ENCODE results near the gene PAQR6.
A peak's percentile ranks its signal among the peaks of the same experiment; 100 is the strongest.

The PAQR6 gene

DNA sequence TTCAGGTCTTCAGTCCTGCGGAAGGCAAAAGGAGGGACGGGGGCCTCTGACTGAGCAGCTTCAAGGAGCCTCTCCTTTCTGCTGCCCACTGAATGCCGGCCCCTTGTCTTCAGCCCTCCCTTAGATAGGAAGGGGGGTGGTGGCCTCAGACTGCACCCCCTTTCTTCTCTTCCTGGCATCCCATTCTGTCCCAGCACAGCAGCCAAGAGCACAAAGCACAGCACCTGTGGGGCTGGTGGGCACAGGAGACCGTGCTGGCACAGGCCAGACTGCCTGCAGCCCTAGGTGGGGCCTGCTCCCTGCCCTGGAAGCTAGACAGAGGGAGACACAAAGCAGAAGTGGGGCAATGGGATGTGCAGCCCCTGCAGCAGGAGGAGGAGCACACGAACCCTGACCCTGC, 1.7 kb upstream of the PAQR6 start:
- no peak overlapping the region for H3K9ac ChIP-seq (ENCODE audit: low read length in 5 of 5)
- H3K27me3 ChIP-seq (ENCODE audit: control insufficient read depth in 5 of 5, insufficient read depth in 4 of 5, low read length in 5 of 5), result peaks cover 8 to 24% (median 20%) of the 10 kb centered on the region in 5 donors
- no peak overlapping the region for H3K27ac ChIP-seq (ENCODE audit: low read depth, low read length)
- peaks cover 0 to 58% (median 54%) of the 10 kb centered on the region in 5 donors for H3K36me3 ChIP-seq (ENCODE audit: control insufficient read depth in 5 of 5, insufficient read depth in 5 of 5, low read length in 5 of 5)
- H3K4me1 ChIP-seq (ENCODE audit: control insufficient read depth in 5 of 5, insufficient read depth in 5 of 5, low read length in 5 of 5), result peaks cover 6 to 47% (median 39%) of the 10 kb centered on the region in 5 donors
- H3K9me3 ChIP-seq (ENCODE audit: control insufficient read depth in 5 of 5, low read length in 5 of 5), result no peaks in the 10 kb centered on the region
- no peak overlapping the region for H3K4me3 ChIP-seq (ENCODE audit: low read depth in 1 of 5, low read length in 5 of 5)

DNA sequence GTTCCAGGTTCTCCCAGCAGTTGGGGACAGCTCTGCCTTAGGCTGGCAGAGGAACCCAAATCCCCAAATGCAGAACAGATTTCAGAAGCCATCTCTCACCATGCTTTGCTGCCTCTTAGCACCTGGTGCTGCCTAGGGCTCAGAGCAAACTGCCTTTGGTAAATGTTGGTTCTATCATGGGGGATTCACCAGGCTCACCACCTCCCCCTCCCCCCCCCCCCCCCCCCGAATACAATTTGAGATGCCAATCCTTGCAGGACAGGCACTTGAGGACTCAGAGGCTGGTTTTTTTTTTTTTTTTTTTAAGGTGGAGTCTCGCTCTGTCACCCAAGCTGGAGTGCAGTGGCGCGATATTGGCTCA, 447 bp upstream of the PAQR6 start:
- Histone ChIP-seq H3K4me1 (ENCODE audit: control insufficient read depth in 5 of 5, insufficient read depth in 5 of 5, low read length in 5 of 5) (peaks cover 6 to 47% (median 39%) of the 10 kb centered on the region in 5 donors), H3K4me3 (ENCODE audit: low read depth in 1 of 5, low read length in 5 of 5) (no peak overlapping the region), H3K9me3 (ENCODE audit: control insufficient read depth in 5 of 5, low read length in 5 of 5) (no peaks in the 10 kb centered on the region), H3K27ac (ENCODE audit: low read depth, low read length) (no peak overlapping the region), H3K9ac (ENCODE audit: low read length in 5 of 5) (no peak overlapping the region), H3K36me3 (ENCODE audit: control insufficient read depth in 5 of 5, insufficient read depth in 5 of 5, low read length in 5 of 5) (peaks cover 0 to 51% (median 42%) of the 10 kb centered on the region in 5 donors), H3K27me3 (ENCODE audit: control insufficient read depth in 5 of 5, insufficient read depth in 4 of 5, low read length in 5 of 5) (peaks cover 8 to 24% (median 21%) of the 10 kb centered on the region in 5 donors)

DNA sequence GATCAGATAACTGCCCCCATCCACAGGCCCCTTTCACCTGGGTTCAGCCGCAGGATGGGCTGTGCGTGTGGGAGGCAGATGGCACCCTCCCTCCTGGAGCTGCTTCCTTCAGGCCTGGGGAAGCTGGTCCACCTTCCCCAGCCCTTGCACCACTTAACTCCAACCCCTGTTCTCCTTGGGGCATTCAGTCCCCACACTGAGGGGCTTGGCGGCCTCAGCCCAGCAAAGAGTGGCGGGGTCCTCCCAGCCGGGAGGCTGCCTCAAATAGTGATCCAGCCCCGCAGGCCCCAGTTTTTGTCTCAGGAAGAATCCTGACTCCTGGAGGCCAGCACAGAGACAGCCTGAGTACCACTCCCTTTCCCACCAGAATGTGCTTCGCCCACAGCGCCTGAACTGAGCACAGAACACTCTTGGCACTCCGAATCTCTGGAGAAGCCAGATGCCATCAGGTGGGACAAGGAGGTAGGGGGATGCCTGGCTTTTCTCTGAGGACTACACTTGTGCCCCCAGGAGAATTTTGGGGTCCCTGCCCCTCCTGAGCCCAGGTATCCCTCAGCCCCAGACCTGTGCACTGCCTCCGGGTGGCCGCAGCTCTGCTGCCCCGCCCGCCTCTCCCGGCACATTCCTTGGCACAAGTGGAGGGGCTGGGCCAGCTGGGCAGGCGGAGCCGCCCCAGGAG, 936 bp downstream of the PAQR6 start:
- peaks cover 0 to 49% (median 30%) of the 10 kb centered on the region in 5 donors for H3K36me3 ChIP-seq (ENCODE audit: control insufficient read depth in 5 of 5, insufficient read depth in 5 of 5, low read length in 5 of 5)
- no peaks in the 10 kb centered on the region for H3K9me3 ChIP-seq (ENCODE audit: control insufficient read depth in 5 of 5, low read length in 5 of 5)
- H3K27me3 ChIP-seq (ENCODE audit: control insufficient read depth in 5 of 5, insufficient read depth in 4 of 5, low read length in 5 of 5), result peaks cover 8 to 24% (median 21%) of the 10 kb centered on the region in 5 donors
- H3K4me1 ChIP-seq (ENCODE audit: control insufficient read depth in 5 of 5, insufficient read depth in 5 of 5, low read length in 5 of 5), result peaks cover 2 to 42% (median 33%) of the 10 kb centered on the region in 5 donors
- H3K27ac ChIP-seq (ENCODE audit: low read depth, low read length), result no peak overlapping the region
- H3K4me3 ChIP-seq (ENCODE audit: low read depth in 1 of 5, low read length in 5 of 5), result no peak overlapping the region
- H3K9ac ChIP-seq (ENCODE audit: low read length in 5 of 5), result no peak overlapping the region

DNA sequence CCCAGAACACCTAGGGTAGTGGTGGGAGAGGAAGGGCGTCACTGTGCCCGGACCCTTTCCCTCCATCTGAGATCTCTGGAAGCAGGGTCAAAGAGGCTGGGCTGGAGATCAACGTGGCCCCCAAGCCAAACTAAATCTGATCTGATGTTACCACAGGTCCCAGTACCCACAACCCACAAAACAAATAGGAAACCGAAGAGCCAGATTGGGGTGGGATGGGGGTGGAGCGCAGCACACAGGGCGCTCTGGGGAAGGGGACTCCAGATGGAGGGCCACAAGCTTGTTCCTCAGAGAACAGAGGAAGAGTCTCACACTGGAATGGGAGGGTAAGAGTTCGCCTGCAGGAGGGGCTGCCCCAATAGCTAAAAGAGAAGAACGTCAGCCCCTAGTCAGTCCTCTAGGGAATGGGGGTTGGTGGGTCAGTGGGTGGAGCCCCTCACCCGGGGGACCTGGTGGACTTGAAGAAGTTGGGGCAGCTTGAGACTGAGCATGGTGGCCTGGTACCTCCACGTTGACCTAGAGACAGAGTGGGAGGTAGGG, 1.5 kb downstream of the PAQR6 start:
- H3K27me3 ChIP-seq (ENCODE audit: control insufficient read depth in 5 of 5, insufficient read depth in 4 of 5, low read length in 5 of 5), result peaks cover 8 to 24% (median 21%) of the 10 kb centered on the region in 5 donors
- peak overlapping the region in 2 of 5 donors; percentile 41 to 52 for H3K4me3 ChIP-seq (ENCODE audit: low read depth in 1 of 5, low read length in 5 of 5)
- H3K4me1 ChIP-seq (ENCODE audit: control insufficient read depth in 5 of 5, insufficient read depth in 5 of 5, low read length in 5 of 5), result peaks cover 2 to 37% (median 30%) of the 10 kb centered on the region in 5 donors

DNA sequence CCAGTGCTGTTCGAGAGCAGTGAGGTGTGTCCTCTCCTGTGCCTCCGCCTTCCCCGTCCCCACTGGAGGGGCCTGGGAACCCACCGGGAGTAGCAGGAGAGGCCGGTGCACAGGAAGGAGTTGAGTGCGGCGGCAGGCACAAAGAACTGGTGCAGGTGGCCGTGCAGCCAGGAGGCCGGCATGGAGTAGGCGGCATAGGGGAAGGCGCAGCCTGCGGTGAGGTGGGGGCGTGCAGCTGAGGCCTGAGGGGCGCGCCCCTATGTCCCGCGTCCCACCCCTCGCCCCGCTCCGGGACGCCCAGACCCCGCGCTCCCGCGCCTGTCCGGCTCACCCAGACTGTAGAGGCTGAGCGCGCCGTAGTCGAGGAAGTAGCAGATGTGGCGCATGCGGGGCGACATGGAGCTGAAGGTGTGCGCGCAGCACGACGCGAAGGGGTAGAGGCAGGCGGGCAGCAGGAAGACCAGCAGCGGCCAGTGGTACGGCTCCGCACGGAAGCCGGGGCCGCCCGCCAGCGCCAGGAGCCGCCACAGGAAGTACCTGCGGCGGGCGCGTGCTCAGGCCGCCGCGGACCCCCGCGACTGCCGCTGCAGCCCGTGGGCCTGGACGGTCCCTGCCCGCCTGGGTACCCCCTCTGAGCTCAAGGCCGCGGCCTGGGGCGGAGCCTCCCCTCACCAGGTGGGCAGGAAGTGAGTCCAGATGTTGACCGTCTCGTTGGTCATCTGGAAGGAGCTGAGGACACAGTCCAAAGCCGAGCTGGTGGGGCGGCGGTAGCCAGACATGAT, 2.2 kb downstream of the PAQR6 start:
- Histone ChIP-seq H3K9me3 (ENCODE audit: control insufficient read depth in 5 of 5, low read length in 5 of 5) (no peaks in the 10 kb centered on the region), H3K4me3 (ENCODE audit: low read depth in 1 of 5, low read length in 5 of 5) (peak overlapping the region in 2 of 5 donors; percentile 41 to 52), H3K4me1 (ENCODE audit: control insufficient read depth in 5 of 5, insufficient read depth in 5 of 5, low read length in 5 of 5) (peaks cover 2 to 32% (median 29%) of the 10 kb centered on the region in 5 donors), H3K27ac (ENCODE audit: low read depth, low read length) (no peak overlapping the region), H3K27me3 (ENCODE audit: control insufficient read depth in 5 of 5, insufficient read depth in 4 of 5, low read length in 5 of 5) (peaks cover 8 to 24% (median 21%) of the 10 kb centered on the region in 5 donors), H3K36me3 (ENCODE audit: control insufficient read depth in 5 of 5, insufficient read depth in 5 of 5, low read length in 5 of 5) (peaks cover 0 to 47% (median 26%) of the 10 kb centered on the region in 5 donors), H3K9ac (ENCODE audit: low read length in 5 of 5) (peak overlapping the region in 1 of 5 donors; percentile 29)

More for the DNA sequence above, 1.5 kb downstream of the PAQR6 start:
- Histone ChIP-seq H3K27ac (ENCODE audit: low read depth, low read length) (no peak overlapping the region), H3K9me3 (ENCODE audit: control insufficient read depth in 5 of 5, low read length in 5 of 5) (no peaks in the 10 kb centered on the region), H3K36me3 (ENCODE audit: control insufficient read depth in 5 of 5, insufficient read depth in 5 of 5, low read length in 5 of 5) (peaks cover 0 to 47% (median 26%) of the 10 kb centered on the region in 5 donors), H3K9ac (ENCODE audit: low read length in 5 of 5) (peak overlapping the region in 1 of 5 donors; percentile 29)

DNA sequence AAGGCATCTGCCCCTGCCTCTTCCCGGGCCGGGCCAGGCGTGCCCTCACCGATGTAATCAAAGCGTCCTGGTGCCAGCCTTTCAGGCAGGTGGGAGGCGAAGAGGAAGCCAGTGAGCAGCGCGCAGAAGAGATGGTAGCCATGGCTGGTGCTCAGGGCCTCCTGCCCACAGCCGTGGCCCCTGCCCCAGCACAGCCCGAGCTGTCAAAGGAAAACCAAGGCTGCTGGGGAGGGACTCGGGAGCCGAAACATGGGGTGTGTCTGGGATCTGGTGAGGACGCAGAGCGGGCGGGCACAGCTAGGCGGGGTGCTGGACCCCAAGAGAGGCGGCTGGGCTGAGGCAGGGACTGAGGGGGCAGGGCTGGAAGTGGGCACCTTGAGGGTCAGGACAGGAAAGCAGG, 3.1 kb downstream of the PAQR6 start:
- no peaks in the 10 kb centered on the region for H3K9me3 ChIP-seq (ENCODE audit: control insufficient read depth in 5 of 5, low read length in 5 of 5)
- H3K9ac ChIP-seq (ENCODE audit: low read length in 5 of 5), result no peak overlapping the region
- no peak overlapping the region for H3K4me3 ChIP-seq (ENCODE audit: low read depth in 1 of 5, low read length in 5 of 5)
- no peak overlapping the region for H3K27ac ChIP-seq (ENCODE audit: low read depth, low read length)
- peaks cover 0 to 42% (median 21%) of the 10 kb centered on the region in 5 donors for H3K36me3 ChIP-seq (ENCODE audit: control insufficient read depth in 5 of 5, insufficient read depth in 5 of 5, low read length in 5 of 5)
- peaks cover 2 to 32% (median 29%) of the 10 kb centered on the region in 5 donors for H3K4me1 ChIP-seq (ENCODE audit: control insufficient read depth in 5 of 5, insufficient read depth in 5 of 5, low read length in 5 of 5)
- peaks cover 8 to 24% (median 21%) of the 10 kb centered on the region in 5 donors for H3K27me3 ChIP-seq (ENCODE audit: control insufficient read depth in 5 of 5, insufficient read depth in 4 of 5, low read length in 5 of 5)

DNA sequence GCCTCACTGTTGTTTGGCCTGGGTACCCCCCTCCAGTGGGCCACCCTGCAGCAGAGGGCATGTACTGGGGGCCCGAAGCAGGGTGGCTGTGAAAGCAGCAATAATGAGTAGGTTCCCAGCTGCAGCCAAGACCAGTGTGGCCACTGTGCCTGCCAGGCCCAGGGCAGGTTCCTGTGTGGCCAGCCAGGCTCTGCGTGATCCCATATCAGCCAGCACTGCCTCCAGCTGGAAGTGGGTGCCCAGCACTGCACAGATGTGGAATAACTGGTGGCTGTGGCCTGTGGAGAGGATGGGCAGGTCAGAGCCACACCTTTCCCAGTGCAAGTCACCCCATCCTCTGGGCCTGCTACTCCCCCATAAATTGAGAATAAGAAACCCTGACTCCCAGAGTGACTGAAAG, 3.7 kb downstream of the PAQR6 start:
- H3K9me3 ChIP-seq (ENCODE audit: control insufficient read depth in 5 of 5, low read length in 5 of 5), result no peaks in the 10 kb centered on the region
- H3K36me3 ChIP-seq (ENCODE audit: control insufficient read depth in 5 of 5, insufficient read depth in 5 of 5, low read length in 5 of 5), result peaks cover 0 to 42% (median 20%) of the 10 kb centered on the region in 5 donors
- H3K27ac ChIP-seq (ENCODE audit: low read depth, low read length), result no peak overlapping the region
- H3K4me1 ChIP-seq (ENCODE audit: control insufficient read depth in 5 of 5, insufficient read depth in 5 of 5, low read length in 5 of 5), result peaks cover 2 to 32% (median 29%) of the 10 kb centered on the region in 5 donors
- no peak overlapping the region for H3K4me3 ChIP-seq (ENCODE audit: low read depth in 1 of 5, low read length in 5 of 5)
- H3K27me3 ChIP-seq (ENCODE audit: control insufficient read depth in 5 of 5, insufficient read depth in 4 of 5, low read length in 5 of 5), result peaks cover 8 to 24% (median 21%) of the 10 kb centered on the region in 5 donors
- peak overlapping the region in 1 of 5 donors; percentile 11 for H3K9ac ChIP-seq (ENCODE audit: low read length in 5 of 5)

DNA sequence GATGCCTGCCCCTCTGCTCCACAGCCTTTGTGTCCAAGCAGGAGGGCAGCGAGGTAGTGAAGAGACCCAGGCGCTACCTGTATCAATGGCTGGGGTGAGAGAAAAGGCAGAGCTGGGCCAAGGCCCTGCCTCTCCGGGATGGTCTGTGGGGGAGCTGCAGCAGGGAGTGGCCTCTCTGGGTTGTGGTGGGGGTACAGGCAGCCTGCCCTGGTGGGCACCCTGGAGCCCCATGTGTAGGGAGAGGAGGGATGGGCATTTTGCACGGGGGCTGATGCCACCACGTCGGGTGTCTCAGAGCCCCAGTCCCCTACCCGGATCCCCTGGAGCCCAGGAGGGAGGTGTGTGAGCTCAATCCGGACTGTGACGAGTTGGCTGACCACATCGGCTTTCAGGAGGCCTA, 5.1 kb downstream of the PAQR6 start:
- Histone ChIP-seq H3K9ac (ENCODE audit: low read length in 5 of 5) (no peak overlapping the region), H3K9me3 (ENCODE audit: control insufficient read depth in 5 of 5, low read length in 5 of 5) (no peaks in the 10 kb centered on the region), H3K4me1 (ENCODE audit: control insufficient read depth in 5 of 5, insufficient read depth in 5 of 5, low read length in 5 of 5) (peaks cover 0 to 27% (median 24%) of the 10 kb centered on the region in 5 donors), H3K4me3 (ENCODE audit: low read depth in 1 of 5, low read length in 5 of 5) (no peak overlapping the region), H3K27ac (ENCODE audit: low read depth, low read length) (no peak overlapping the region), H3K36me3 (ENCODE audit: control insufficient read depth in 5 of 5, insufficient read depth in 5 of 5, low read length in 5 of 5) (peaks cover 6 to 52% (median 31%) of the 10 kb centered on the region in 5 donors), H3K27me3 (ENCODE audit: control insufficient read depth in 5 of 5, insufficient read depth in 4 of 5, low read length in 5 of 5) (peaks cover 8 to 24% (median 21%) of the 10 kb centered on the region in 5 donors)

DNA sequence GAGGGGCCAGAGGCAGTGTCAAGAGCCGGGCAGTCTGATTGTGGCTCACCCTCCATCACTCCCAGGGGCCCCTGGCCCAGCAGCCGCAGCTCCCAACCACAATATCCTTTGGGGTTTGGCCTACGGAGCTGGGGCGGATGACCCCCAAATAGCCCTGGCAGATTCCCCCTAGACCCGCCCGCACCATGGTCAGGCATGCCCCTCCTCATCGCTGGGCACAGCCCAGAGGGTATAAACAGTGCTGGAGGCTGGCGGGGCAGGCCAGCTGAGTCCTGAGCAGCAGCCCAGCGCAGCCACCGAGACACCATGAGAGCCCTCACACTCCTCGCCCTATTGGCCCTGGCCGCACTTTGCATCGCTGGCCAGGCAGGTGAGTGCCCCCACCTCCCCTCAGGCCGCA, 5.9 kb downstream of the PAQR6 start, which contains the start of gene BGLAP:
Gene BGLAP, plus strand, starts transcription at position 259 of the 400 bp plus-strand sequence. Its CDS starts 48 bp downstream, at position 307.
- no peak within 1 kb of the TSS for H3K4me3 ChIP-seq (ENCODE audit: low read depth in 1 of 5, low read length in 5 of 5)
- peaks cover 8 to 23% (median 21%) of the 10 kb centered on the region in 5 donors for H3K27me3 ChIP-seq (ENCODE audit: control insufficient read depth in 5 of 5, insufficient read depth in 4 of 5, low read length in 5 of 5)
- H3K27ac ChIP-seq (ENCODE audit: low read depth, low read length), result no peak within 1 kb of the TSS
- no peaks in the 10 kb centered on the region for H3K9me3 ChIP-seq (ENCODE audit: control insufficient read depth in 5 of 5, low read length in 5 of 5)
- H3K9ac ChIP-seq (ENCODE audit: low read length in 5 of 5), result no peak within 1 kb of the TSS
- peaks cover 0 to 19% (median 16%) of the 10 kb centered on the region in 5 donors for H3K4me1 ChIP-seq (ENCODE audit: control insufficient read depth in 5 of 5, insufficient read depth in 5 of 5, low read length in 5 of 5)
- H3K36me3 ChIP-seq (ENCODE audit: control insufficient read depth in 5 of 5, insufficient read depth in 5 of 5, low read length in 5 of 5), result peaks cover 6 to 60% (median 34%) of the 10 kb centered on the region in 5 donors
